ENCODE results near the gene TNRC6B. TPM values are rescaled to one million over a fixed set of nuclear protein-coding genes. Genes with fewer than 3 reads are reported as not detected.

TNRC6B gene
- total and polyA plus RNA-seq, 2 donors from 2014 or later = 2.7 to 63.2 TPM

- no peak overlapping the region for H3K9ac ChIP-seq (ENCODE audit: low read length in 3 of 3)
- FAIRE-seq = no peak
- no peak overlapping the region for H3K27ac ChIP-seq (ENCODE audit: low read depth in 2 of 2, low read length in 2 of 2)
- H3K4me1 ChIP-seq (ENCODE audit: control insufficient read depth in 2 of 3, insufficient read depth in 2 of 3, low read depth in 1 of 3, low read length in 3 of 3) = peaks cover 0 to 9% (median 7%) of the 10 kb centered on the region in 3 donors
- H3K27me3 ChIP-seq (ENCODE audit: control insufficient read depth, insufficient read depth, low read length) = no peaks in the 10 kb centered on the region
- intact Hi-C loops (cut with DNase I) = no loop called here
- no peak for DNase-seq
- H3K9me3 ChIP-seq (ENCODE audit: control insufficient read depth in 2 of 3, insufficient read depth in 1 of 3, low read length in 3 of 3) = no peaks in the 10 kb centered on the region
- peaks cover 0 to 5% (median 4%) of the 10 kb centered on the region in 3 donors for H3K36me3 ChIP-seq (ENCODE audit: control insufficient read depth in 2 of 3, insufficient read depth in 3 of 3, low read length in 3 of 3)
- no peak overlapping the region for H3K4me3 ChIP-seq (ENCODE audit: low read length in 3 of 3)
- TF ChIP-seq CTCF (IDR thresholded peaks at IDR 0.05; ENCODE audit: borderline replicate concordance, extremely low read depth, insufficient read depth) = no peak
Measured at GRCh38 chr22:40232624-40233023, 54.9 kb downstream of the TNRC6B start.

DNA sequence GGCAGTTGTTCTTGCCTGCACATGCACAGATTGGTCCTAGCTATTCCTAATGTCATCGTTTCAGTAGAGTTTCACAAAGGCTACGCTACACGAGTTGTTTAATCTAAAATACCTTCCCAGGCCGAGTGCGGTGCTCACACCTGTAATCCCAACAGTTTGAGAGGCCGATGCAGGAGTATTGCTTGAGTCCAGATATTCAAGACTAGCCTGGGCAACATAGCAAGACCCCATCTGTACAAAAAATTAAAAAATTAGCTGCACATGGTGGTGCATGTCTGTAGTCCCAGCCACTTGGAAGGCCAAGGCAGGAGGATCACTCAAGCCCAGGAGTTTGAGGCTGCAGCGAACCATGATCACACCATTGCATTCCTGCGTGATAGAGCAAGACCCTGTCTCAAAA, 56.2 kb downstream of the TNRC6B start:
- no peak for DNase-seq
- no peak for FAIRE-seq
- Histone ChIP-seq H3K4me1 (ENCODE audit: control insufficient read depth in 2 of 3, insufficient read depth in 2 of 3, low read depth in 1 of 3, low read length in 3 of 3) (peaks cover 0 to 17% (median 13%) of the 10 kb centered on the region in 3 donors), H3K36me3 (ENCODE audit: control insufficient read depth in 2 of 3, insufficient read depth in 3 of 3, low read length in 3 of 3) (peaks cover 0 to 5% (median 4%) of the 10 kb centered on the region in 3 donors), H3K9me3 (ENCODE audit: control insufficient read depth in 2 of 3, insufficient read depth in 1 of 3, low read length in 3 of 3) (no peaks in the 10 kb centered on the region), H3K27me3 (ENCODE audit: control insufficient read depth, insufficient read depth, low read length) (no peaks in the 10 kb centered on the region), H3K27ac (ENCODE audit: low read depth in 2 of 2, low read length in 2 of 2) (no peak overlapping the region), H3K4me3 (ENCODE audit: low read length in 3 of 3) (no peak overlapping the region), H3K9ac (ENCODE audit: low read length in 3 of 3) (no peak overlapping the region)
- no peak for TF ChIP-seq CTCF (IDR thresholded peaks at IDR 0.05; ENCODE audit: borderline replicate concordance, extremely low read depth, insufficient read depth)
- intact Hi-C loops (cut with DNase I) = no loop called here

DNA sequence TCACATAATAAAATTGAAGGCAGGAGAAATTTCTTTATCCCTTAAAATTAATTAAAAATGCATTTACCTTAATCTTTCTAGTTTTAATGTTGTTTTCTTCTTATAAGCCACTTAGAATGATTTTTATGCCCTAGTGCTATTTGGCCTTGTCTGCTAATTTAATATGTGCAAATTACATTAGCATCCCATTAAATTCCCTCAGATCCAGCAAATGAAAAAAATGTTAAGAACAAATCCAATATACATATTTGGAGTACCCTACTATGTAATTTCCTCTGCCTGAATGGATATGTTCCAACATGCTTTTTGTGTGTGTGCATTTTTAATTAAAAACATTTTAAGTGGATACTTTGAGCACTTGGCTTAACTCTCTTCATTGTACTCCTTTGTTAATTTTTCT, 56.9 kb downstream of the TNRC6B start:
- DNase-seq (no peak), FAIRE-seq (no peak)
- Histone ChIP-seq H3K4me1 (ENCODE audit: control insufficient read depth in 2 of 3, insufficient read depth in 2 of 3, low read depth in 1 of 3, low read length in 3 of 3) (peaks cover 0 to 22% (median 13%) of the 10 kb centered on the region in 3 donors), H3K4me3 (ENCODE audit: low read length in 3 of 3) (no peak overlapping the region), H3K27me3 (ENCODE audit: control insufficient read depth, insufficient read depth, low read length) (no peaks in the 10 kb centered on the region), H3K27ac (ENCODE audit: low read depth in 2 of 2, low read length in 2 of 2) (no peak overlapping the region), H3K9ac (ENCODE audit: low read length in 3 of 3) (no peak overlapping the region), H3K36me3 (ENCODE audit: control insufficient read depth in 2 of 3, insufficient read depth in 3 of 3, low read length in 3 of 3) (peaks cover 0 to 5% (median 4%) of the 10 kb centered on the region in 3 donors), H3K9me3 (ENCODE audit: control insufficient read depth in 2 of 3, insufficient read depth in 1 of 3, low read length in 3 of 3) (no peaks in the 10 kb centered on the region)
- intact Hi-C loops (cut with DNase I) = no loop called here
- TF ChIP-seq CTCF (IDR thresholded peaks at IDR 0.05; ENCODE audit: borderline replicate concordance, extremely low read depth, insufficient read depth) = no peak

GRCh38 chr22:40235308-40235707, 57.6 kb downstream of the TNRC6B start:
- intact Hi-C loops (cut with DNase I) = no loop called here
- FAIRE-seq = no peak

More at GRCh38 chr22:40235308-40235707, 57.6 kb downstream of the TNRC6B start:
- Histone ChIP-seq H3K27ac (ENCODE audit: low read depth in 2 of 2, low read length in 2 of 2) (no peak overlapping the region), H3K4me1 (ENCODE audit: control insufficient read depth in 2 of 3, insufficient read depth in 2 of 3, low read depth in 1 of 3, low read length in 3 of 3) (peaks cover 0 to 24% (median 13%) of the 10 kb centered on the region in 3 donors), H3K9me3 (ENCODE audit: control insufficient read depth in 2 of 3, insufficient read depth in 1 of 3, low read length in 3 of 3) (no peaks in the 10 kb centered on the region), H3K4me3 (ENCODE audit: low read length in 3 of 3) (no peak overlapping the region), H3K36me3 (ENCODE audit: control insufficient read depth in 2 of 3, insufficient read depth in 3 of 3, low read length in 3 of 3) (peaks cover 0 to 5% (median 4%) of the 10 kb centered on the region in 3 donors), H3K9ac (ENCODE audit: low read length in 3 of 3) (no peak overlapping the region), H3K27me3 (ENCODE audit: control insufficient read depth, insufficient read depth, low read length) (no peaks in the 10 kb centered on the region)
- no peak for TF ChIP-seq CTCF (IDR thresholded peaks at IDR 0.05; ENCODE audit: borderline replicate concordance, extremely low read depth, insufficient read depth)
- no peak for DNase-seq
